IPS DF 19.7 (cell line): ENCODE measurements around the gene KANK2.

ENCODE experiments used
- DNase-seq: peaks from one replicate; pipeline ENCODE4 v3.0.0-alpha.2; 2013; ENCODE audit warnings: low read depth, low spot score

KANK2 gene

DNA sequence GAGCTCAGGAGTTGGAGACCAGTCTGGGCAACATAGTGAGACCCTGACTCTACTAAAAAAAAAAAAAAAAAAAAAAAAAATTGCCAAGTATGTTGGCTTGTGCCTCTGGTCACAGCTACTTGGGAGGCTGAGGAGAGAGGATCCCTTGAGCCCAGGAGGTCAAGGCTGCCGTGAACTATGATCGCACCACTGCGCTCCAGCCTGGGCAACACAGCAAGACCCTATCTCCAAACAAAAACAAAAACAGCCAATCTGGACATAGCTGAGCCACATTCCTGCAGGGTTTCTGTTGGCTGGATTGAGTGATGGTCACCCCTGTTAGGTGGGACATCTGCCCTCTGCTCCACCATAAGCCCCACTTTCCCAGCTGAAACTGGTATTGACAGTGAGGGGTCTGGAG, 28.5 kb upstream of the KANK2 start:
- DNase-seq, result no peak

DNA sequence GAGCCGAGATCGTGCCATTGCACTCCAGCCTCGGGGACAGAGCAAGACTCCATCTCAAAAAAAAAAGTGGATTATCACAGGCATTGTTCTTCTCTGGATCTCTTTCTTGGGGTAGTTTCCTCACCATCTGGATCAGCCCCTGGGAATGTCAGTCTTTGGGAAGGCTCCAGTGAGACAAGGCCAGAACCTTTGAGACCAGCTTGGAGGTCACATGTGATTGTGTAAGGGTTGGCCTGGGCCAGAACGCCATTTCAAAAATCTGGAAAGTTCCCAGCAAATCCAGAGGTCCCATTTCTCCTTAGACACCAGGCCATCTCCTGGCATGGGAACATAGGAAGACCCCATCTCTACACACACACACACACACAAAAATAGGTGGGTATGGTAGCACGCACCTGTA, 27.8 kb upstream of the KANK2 start:
- no peak for DNase-seq

DNA sequence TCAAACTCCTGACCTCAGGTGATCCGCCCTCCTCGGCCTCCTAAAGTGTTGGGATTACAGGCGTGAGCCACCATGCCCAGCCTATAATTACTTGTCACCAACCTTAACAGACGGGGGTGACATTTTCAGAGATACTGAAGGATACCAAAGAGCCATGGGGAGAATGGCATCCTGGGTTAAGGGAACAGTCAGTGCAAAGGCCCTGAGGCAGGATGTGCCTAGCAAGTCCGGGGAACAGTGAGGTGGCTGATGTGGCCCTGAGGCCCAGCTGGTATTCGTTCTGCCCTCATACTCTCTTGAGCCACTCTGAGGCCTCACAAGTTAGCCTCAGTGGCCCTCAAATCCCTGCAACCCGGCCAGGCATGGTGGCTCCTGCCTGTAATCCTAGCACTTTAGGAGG, 27.1 kb upstream of the KANK2 start:
- no peak for DNase-seq

DNA sequence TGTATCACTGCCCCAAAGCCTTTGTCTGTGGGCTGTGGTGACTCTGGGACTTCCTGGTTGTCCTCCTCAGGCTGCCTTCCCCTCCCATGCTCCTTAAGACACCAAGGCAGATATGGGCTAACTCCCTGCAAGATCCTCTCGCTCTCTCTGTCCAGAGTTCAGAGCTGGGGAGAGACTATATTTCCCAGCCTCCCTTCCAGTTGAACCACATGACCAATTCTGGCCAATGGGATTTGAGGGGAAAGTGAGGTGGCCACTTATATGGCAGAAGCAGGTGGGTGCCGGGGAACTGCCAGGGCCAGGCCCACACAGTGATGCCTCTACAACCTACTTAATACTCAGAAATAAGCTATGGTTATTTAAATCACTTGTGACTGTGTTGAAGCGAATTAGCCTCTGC, 25.9 kb upstream of the KANK2 start:
- DNase-seq, result no peak

DNA sequence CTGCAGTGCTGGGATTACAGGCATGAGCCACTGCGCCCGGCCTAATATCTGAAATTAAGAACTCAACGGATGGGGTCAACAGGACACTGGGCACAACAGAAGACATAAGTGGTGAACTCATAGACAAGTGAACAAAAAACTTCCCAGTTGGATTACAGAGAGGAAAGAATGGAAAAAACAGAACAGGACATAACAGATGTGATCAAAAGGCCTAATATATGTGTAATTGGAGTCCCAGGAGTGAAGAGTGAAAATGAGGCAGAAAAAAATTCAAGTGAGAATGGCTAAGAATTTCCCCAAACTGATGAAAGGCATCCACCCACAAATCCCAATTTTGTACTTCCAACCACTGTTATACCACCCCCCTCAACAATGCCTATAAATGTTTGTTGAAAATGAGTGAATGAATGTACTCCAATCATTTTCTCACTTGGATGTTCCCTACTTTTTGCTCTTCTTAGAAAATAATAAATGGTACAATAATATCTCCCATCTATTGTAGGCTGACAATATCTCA, 23.8 kb upstream of the KANK2 start:
- DNase-seq, result no peak

DNA sequence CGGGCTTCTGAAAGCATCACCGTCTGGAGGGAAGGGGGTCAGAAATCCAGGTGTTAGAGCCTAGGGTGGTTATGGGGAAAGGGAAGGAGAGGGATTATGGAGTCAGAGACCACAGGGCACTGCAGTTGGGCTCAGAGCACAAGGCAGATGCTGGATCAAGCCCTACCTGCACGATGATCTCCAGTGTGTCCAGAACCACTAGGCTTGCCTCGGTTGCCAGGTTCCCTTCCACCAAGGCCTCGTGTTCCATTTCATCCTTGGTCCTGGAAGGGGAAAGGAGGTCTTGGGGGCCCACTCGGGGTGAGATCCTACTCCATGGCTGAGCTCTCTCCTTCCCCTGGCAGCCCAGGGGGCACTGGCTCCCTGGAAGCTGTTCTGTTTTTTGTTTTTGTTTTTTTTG, 17.0 kb upstream of the KANK2 start:
- no peak for DNase-seq

DNA sequence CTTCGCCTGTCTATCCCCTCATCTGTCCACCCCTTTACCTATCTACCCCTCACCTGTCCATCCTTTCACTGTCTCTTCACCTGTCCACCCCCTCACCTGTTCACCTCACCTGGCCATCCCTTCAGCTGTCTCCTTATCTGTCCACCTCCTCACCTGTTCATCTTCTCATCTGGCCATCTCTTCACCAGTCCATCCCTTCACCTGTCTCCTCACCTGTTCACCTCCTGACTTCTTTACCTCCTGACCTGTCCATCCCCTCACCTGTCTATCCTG, 13.2 kb upstream of the KANK2 start:
- no peak for DNase-seq

DNA sequence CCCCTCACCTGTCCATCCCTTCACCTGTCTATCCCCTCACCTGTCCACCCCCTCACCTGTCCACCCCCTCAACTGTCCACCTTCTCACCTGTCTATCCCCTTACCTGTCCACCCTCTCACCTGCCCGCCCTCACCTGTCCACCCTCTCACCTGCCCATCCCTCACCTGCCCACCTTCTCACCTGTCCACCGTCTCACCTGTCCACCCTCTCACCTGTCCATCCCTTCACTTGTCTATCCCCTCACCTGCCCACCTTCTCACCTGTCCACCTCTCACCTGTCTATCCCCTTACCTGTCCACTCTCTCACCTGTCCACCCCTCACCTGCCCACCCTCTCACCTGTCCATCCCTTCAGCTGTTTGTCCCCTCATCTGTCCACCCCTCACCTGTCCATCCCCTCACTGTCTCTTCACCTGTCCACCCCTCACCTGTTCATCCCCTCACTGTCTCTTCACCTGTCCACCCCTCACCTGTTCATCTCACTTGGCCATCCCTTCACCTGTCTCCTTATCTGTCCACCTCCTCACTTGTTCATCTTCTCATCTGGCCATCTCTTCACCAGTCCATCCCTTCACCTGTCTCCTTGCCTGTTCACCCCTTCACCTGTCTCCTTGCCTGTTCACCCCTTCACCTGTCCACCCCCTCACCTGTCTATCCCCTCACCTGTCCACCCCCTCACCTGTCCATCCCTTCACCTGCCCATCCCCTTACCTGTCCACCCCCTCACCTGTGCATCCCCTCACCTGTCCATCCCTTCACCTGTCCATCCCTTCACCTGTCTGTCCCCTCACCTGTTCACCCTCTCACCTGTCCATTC, 12.7 kb upstream of the KANK2 start:
- DNase-seq, result no peak

DNA sequence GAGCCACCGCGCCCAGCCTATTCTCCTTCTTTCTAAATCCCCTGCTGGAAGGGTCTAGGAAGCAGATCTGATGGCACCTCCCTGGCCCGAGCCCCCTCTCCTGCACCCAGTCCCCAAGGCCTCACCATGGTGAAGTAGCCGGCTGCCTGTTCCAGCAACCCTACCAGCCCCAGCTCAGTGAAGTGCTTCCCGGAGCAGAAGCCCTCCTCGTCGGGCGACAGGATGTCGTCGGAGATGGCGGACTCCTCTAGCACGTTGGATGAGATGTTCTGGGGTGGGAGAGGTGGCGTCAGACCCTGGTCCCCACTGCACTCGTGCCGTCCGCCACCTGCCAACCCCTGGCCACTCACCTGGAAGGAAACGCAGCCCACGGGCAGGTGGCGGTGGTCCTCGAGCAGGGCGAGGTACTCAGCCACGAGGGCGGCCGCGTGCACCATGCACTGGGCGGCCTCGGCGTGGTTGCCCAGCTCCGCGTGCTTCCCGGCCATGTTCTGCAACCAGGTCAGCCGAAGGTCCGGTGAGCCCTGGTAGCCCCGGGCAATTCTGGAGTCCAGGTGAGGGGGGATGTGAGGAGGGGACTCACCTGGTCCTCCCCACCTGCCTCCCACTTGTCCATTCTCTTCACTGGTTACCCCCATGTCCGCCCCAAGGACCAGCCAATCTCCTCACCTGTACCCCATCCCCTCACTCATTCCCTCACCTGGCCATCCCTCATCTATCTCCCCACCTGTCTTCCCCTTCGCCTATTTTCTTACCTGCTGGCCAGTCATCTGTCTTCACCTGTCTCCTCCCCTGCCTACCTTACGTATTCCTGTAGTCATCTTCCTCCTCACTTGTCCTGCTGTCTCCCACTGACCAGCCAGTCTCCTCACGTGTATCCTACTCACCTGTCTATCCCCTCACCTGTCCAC, 11.5 kb upstream of the KANK2 start:
- no peak for DNase-seq

DNA sequence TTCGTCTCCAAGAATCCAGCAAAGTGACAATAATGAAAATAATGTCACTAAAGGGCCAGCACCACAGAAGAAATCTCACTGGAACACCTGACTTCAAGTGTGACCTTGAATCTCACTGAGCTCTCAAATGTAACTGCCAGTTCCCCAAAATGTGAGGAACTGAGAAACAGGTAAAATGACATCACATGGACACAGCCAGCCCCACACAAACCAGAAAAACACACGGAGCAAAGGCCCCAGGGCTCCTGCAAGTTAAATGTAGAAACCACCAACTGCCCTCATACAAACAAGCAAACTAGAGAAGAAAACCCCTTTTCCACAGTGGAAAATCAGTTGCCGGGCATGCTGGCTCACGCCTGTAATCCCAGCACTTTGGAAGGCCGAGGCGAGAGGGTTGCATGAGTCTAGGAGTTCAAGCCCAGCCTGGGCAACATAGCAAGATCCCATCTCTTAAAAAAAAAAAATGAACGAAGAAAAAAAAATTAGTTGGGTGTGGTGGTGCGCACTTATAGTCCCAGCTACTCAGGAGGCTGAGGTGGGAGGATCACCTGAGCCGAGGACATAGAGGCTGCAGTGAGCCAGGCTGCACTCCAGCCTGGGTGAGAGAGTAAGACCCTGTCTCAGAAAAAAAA, 8.7 kb upstream of the KANK2 start:
- no peak for DNase-seq

DNA sequence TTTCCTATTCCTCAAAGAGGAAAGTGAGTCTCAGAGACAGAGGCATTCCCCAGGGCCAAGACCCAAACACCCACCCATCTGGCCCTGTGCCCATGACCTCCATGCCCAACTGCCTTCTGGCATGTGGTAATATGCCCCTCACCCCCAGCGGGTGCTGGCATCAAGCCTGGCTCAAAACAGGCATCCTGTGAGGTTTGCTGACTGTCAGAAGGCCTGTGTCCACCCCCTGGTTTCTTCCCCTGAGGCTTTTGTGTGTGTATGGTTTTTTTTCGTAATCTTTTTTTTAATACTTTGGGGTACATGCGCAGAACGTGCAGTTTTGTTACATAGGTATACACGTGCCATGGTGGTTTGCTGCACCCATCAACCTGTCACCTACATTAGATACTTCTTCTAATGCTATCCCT, 7.6 kb upstream of the KANK2 start:
- DNase-seq, result no peak

DNA sequence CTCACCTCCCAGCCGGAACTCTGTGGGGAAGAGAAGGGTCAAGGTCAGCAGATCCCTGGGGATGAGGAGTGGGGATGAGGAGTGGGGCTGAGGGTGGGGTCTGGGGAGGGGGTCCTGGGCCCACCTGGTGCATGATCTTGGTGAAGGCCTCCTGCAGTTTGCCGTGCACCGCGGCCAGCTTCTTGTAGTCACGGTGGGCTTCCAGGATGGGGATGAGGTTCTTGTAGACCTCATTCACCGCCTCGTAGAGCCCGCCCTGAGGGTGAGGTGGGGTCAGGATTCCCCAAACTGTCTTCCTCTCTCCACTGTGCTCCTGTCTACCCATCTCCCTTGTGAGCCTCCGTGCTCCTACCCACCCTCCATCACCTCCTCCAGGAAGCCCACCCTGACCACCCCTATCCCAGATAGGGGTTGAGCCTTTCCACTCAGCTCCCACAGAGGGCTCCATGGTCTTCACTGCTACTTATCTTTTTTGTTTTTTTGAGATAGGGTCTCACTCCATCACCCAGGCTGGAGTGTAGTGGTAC, 6.8 kb upstream of the KANK2 start:
- no peak for DNase-seq

DNA sequence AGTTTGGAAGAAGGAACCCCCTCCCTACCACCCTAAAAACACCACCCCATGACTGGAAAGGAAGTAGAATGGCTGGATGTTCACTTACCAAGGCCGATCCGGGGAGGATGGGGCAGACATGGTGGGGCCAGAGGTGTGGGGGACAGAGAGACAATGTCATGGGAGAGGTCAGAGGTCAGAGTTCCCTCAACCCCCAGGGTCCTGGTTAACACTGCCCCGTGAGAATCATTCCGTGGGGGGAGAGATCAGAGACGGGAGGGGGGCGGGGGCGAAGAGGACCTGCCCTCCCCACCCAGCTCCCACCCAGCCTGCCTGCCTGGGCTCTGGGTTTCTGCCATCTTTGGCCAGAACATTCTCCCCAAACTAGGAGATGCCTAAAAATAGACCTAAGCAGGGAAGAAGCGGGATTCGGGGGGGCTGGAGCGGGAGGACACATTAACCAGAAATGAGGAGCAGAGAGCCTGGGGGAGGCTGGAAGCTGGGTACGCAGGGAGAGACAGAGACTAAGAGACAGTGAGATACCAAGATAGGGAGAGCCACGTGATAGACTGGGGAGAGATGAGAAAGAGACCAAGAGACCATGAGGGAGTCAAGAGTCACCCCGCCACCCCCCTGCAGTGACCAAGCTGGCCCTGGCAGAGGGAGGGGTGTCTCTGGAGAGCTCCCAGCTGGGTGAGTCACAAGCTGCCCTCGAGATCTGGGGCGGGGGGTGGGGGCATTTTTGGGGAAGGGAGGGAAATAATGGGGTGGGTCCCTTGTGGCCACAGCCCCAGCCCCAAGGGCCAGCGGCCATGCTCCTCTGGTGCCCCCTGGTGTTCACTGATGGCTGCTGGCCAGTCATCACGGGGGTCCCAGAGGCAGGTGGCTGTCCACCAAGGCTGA, 6.1 kb upstream of the KANK2 start:
- DNase-seq, result no peak

DNA sequence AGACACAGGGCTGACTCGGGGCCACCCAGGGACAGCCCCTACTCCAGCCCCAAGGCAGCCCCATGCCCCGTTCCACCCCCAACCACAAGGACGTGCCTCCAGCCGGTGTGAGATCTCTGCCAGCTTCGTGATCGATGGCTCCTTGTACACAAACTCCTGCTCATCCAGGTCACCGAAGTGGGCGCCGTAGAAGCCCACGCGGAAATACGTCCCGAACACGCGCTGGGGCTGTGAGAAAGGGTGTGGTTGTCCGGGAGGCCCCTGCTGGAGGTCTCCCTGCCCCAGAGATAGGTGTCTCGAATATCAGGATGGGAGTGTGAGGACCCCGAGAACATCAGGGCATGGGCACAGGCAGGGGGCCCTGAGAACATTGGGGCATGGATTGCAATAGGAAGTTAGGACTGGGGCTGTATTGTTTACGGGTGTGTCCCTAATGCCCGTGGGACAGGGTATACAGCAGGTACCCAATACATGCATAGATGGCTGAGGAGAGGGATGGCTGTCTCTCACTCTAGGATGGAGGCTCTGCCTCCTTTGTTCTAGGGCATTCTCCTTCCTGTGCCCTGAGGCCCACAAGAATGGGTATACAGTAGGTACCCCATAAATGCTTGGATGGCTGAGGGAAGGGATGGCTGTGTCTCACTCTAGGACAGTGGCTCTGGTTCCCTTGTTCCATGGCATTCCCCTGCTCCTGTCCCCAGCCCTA, 5.3 kb upstream of the KANK2 start:
- DNase-seq, result no peak

DNA sequence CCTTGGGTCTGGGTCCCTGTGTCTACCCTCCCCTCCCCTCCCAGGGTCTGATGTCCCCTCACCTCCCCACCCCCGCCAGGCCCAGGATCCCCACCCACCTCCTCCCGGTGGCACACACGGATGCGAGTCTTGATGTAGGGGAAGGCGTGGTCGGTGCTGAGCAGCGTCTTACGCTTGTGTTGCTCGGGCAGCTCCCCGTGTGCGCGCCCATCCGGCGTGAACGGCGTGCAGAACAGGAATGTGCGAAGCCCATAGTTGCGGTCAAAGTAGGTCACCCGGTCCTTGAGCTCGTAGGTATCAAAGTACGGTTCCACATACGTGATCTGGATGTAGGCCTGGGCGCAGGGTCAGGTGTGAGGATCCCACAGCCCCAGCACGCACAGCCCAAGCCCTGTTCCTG, 4.4 kb upstream of the KANK2 start:
- no peak for DNase-seq

DNA sequence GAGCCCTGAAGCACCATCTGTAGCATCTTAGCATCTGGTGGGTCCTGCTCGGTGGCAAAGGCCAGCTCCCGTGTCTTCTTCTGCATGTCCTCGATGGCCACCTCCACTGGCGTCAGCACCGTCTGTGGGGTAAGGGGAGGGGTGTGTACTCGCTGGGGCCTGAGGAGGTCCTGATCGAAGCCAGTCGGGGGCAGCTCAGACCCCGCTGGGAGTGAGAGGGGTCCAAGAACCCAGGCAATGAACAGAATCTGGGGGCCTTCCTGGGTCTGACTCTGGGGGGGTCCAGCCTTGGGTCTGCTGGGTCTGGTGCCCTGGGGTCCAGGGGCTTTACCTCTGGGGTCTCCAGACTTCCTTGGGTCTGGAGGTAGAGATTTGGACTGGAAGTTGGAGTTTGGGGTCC, 3.6 kb upstream of the KANK2 start:
- DNase-seq, result no peak

DNA sequence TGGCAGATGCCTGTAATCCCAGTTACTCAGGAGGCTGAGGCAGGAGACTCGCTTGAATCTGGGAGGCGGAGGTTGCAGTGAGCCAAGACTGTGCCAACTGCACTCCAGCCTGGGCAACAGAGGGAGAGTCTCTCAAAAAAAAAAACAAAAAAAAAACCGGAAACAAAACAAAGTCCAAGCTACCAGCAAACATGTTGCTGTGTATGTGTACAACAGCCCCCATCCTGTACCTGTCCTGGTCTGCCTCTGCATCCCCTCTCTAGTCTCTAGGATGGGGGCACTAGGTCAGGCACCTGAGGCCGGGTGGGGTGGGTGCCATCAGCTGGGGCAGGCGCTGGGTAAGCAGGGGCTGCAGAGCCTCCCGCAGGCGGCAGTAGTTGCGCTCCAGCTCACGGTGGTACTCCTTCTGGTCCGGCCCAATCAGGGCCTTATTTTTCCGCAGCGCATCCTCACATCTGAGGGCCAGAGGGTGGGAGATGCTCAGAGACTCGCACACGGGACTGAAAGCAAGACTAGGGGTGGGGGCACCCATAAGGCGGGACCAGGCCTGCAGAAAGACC, 2.8 kb upstream of the KANK2 start:
- DNase-seq, result no peak

DNA sequence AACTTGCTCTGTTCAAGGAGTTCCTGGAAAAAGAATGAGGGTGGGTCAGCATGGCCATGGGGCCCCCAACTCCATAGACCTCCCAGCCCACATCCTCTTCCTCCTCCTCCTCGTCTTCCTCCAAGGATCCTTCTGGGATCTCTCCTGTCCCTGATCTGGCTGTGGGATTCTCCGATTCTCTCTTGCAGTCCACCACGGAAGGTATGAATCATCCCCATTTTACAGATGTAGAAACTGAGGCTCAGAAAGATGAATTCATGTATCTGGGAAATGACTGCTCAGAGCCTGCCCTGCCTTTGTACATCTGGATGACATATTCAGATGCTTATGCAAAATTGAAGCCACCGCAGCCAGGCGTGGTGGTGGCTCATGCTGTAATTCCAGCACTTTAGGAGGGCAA, 2.2 kb upstream of the KANK2 start:
- DNase-seq, result no peak

DNA sequence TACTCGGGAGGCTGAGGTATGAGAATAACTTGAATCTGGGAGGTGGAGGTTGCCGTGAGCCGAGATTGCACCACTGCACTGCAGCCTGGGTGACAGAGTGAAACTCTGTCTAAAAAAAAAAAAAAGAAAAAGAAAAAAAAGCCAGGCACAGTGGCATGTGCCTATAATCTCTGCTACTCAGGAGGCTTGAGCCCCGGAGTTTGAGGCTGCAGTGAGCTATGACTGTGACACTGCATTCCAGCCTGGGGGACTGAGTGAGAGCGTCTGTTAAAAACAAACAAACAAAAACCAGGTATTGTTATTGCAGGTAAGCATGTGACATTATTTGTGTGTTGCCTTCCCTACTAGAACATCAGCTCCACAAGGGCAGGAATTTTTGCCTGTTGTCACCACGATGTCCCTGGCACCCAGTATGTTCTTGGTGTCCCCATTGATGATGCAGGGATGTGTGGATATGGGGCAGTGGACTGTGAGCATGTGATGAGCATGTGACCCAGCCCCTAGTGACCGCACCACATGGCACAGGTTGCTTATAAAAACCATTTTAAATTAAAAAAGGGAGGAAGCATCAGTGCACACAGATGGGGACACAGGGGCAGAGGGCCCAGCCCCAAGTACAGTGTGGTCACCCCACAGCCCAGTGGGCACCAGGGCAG, 1.6 kb upstream of the KANK2 start:
- DNase-seq, result no peak

DNA sequence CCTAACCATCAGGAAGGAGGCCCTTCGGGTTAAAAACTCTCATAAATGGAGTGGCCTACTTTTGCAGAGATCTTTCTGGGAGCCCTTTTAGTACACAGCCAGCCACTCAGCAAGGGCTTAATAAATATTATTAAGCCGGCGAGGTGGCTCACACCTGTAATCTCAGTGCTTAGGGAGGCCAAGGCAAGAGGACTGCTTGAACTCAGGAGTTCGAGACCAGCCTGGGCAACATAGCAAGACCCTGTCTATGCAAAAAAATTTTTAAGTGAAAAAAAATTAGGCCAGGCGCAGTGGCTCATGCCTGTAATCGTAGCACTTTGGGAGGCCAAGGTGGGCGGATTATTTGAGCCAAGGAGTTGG, 810 bp upstream of the KANK2 start:
- no peak for DNase-seq
